ENCODE measurements around the gene DPYSL4.

DPYSL4 gene

GRCh38 chr10:132197271-132198067, 10.7 kb downstream of the DPYSL4 start:
- no peak for DNase-seq

- DNase-seq = no peak
These were observed 11.3 kb downstream of the DPYSL4 start for GRCh38 chr10:132198068-132198370.

GRCh38 chr10:132198381-132199181, 11.8 kb downstream of the DPYSL4 start:
- no peak for DNase-seq

- no peak for DNase-seq
These were observed 12.6 kb downstream of the DPYSL4 start for GRCh38 chr10:132199268-132199853.

GRCh38 chr10:132199854-132200311, 13.1 kb downstream of the DPYSL4 start:
- no peak for DNase-seq

GRCh38 chr10:132200344-132201110, 13.8 kb downstream of the DPYSL4 start:
- no peak for DNase-seq

GRCh38 chr10:132201111-132201969, 14.6 kb downstream of the DPYSL4 start:
- DNase-seq = no peak

GRCh38 chr10:132202070-132202970, 15.6 kb downstream of the DPYSL4 start:
- DNase-seq = no peak

GRCh38 chr10:132203256-132204077, 16.7 kb downstream of the DPYSL4 start:
- DNase-seq = no peak

GRCh38 chr10:132204078-132204780, 17.5 kb downstream of the DPYSL4 start:
- no peak for DNase-seq

GRCh38 chr10:132204781-132205473, 18.2 kb downstream of the DPYSL4 start:
- DNase-seq = no peak

GRCh38 chr10:132205650-132206376, 19.1 kb downstream of the DPYSL4 start:
- DNase-seq = no peak

- no peak for DNase-seq
These were observed 19.6 kb downstream of the DPYSL4 start for GRCh38 chr10:132206377-132206745.

- no peak for DNase-seq
These were observed 20.2 kb downstream of the DPYSL4 start for GRCh38 chr10:132206806-132207535.

GRCh38 chr10:132207536-132208461, 21.1 kb downstream of the DPYSL4 start:
- DNase-seq = no peak

GRCh38 chr10:132208462-132209050, 21.8 kb downstream of the DPYSL4 start:
- DNase-seq = no peak
